IPS DF 19.7 (cell line): Measurements from ENCODE around the gene ADAMTS17.
"Not testable (repeated sequence)": the region's sequence is repeated elsewhere in the genome, so short reads cannot be mapped to it uniquely, and the experiment has no call there.

ENCODE experiments used
- DNase-seq: peaks from one replicate; pipeline ENCODE4 v3.0.0-alpha.2; 2013; ENCODE audit warnings: low read depth, low spot score

Gene ADAMTS17

GRCh38 chr15:100339451-100339850 lies 2.3 kb downstream of the ADAMTS17 start:
- DNase-seq, result not testable (repeated sequence)

GRCh38 chr15:100338971-100339444 lies 2.8 kb downstream of the ADAMTS17 start:
- DNase-seq, result peak; percentile 59

GRCh38 chr15:100338247-100338646 lies 3.5 kb downstream of the ADAMTS17 start:
- no peak for DNase-seq

- no peak for DNase-seq
These were observed 4.4 kb downstream of the ADAMTS17 start for GRCh38 chr15:100337096-100338044.

GRCh38 chr15:100336061-100336460 lies 5.7 kb downstream of the ADAMTS17 start:
- no peak for DNase-seq

GRCh38 chr15:100335335-100335999 lies 6.3 kb downstream of the ADAMTS17 start:
- no peak for DNase-seq

- DNase-seq, result no peak
These were observed 6.9 kb downstream of the ADAMTS17 start for GRCh38 chr15:100334905-100335304.

- DNase-seq, result no peak
These were observed 7.3 kb downstream of the ADAMTS17 start for GRCh38 chr15:100334456-100334855.

- no peak for DNase-seq
These were observed 7.8 kb downstream of the ADAMTS17 start for GRCh38 chr15:100334015-100334414.

- no peak for DNase-seq
These were observed 8.5 kb downstream of the ADAMTS17 start for GRCh38 chr15:100333236-100333635.

GRCh38 chr15:100332721-100333120 lies 9.1 kb downstream of the ADAMTS17 start:
- no peak for DNase-seq

- DNase-seq, result no peak
These were observed 9.5 kb downstream of the ADAMTS17 start for GRCh38 chr15:100332231-100332630.

GRCh38 chr15:100330629-100331215 lies 11.1 kb downstream of the ADAMTS17 start:
- no peak for DNase-seq

GRCh38 chr15:100330221-100330620 lies 11.6 kb downstream of the ADAMTS17 start:
- no peak for DNase-seq

GRCh38 chr15:100328796-100329195 lies 13.0 kb downstream of the ADAMTS17 start:
- no peak for DNase-seq

- DNase-seq, result no peak
These were observed 22.9 kb downstream of the ADAMTS17 start for GRCh38 chr15:100318880-100319279.

- DNase-seq, result no peak
These were observed 26.9 kb downstream of the ADAMTS17 start for GRCh38 chr15:100314809-100315400.

GRCh38 chr15:100311833-100312476 lies 29.8 kb downstream of the ADAMTS17 start:
- DNase-seq, result no peak

GRCh38 chr15:100311154-100311625 lies 30.6 kb downstream of the ADAMTS17 start:
- DNase-seq, result no peak

GRCh38 chr15:100310513-100311153 lies 31.1 kb downstream of the ADAMTS17 start:
- DNase-seq, result no peak

GRCh38 chr15:100310041-100310405 lies 31.8 kb downstream of the ADAMTS17 start:
- no peak for DNase-seq
